HepG2 (cell line): ENCODE data around the gene PEX13. TPM values are rescaled to one million over a fixed set of nuclear protein-coding genes. Genes with fewer than 3 reads are reported as not detected.

Experiments
- ATAC-seq: fragments of 200-7000 bp; cut with Tn5 transposase; 3 replicates; pipeline ENCODE4 v1.9.1; 2020; ENCODE audit warnings: mild to moderate bottlenecking, moderate library complexity
- BruUV-seq: library from RNA; stranded (reverse); fragments of 400-500 nt; replicated peaks from 2 replicates; lab custom pipeline; 2021; lab: Mats Ljungman, UMichigan
- CTCF ChIA-PET: fragments of 300-600 bp; formaldehyde crosslinking; extraction: SDS; loops from one replicate; lab custom pipeline; 2021; ENCODE audit warnings: low total read pairs, inconsistent platforms, low intra/inter-chr PET ratio; lab: Yijun Ruan, JAX
- POLR2A ChIA-PET: fragments of 350-600 bp; sonication (Branson Sonifier 250); formaldehyde crosslinking; loops from one replicate; lab custom pipeline; 2020; ENCODE audit warnings: antibody characterized with exemption, inconsistent platforms; lab: Yijun Ruan, JAX
- DNase-seq: peaks from one replicate; pipeline ENCODE4 v3.0.0-alpha.2; 2015; ENCODE audit warnings: low spot score
- FAIRE-seq: peaks from 3 replicates; lab custom pipeline; 2011; peaks lifted over from hg19 to GRCh38; lab: Jason Lieb, UNC
- H2AFZ ChIP-seq: one replicate; pipeline ENCODE4 v1.6.1; 2011; ENCODE audit warnings: low read length, inconsistent platforms
- H3K27ac ChIP-seq: fragments of 300-600 bp; 3 replicates; pipeline ENCODE4 v1.8.0; 2011; ENCODE audit warnings: mixed run types, mild to moderate bottlenecking, mixed read lengths, low read length, inconsistent platforms; ENCODE audit not compliant: insufficient read depth; ENCODE audit errors: extremely low read length
- H3K27me3 ChIP-seq, 2 experiments: fragments of 200-600 bp in 1 of 2; 2 replicates in 1 of 2; 3 replicates in 1 of 2; pipeline versions ENCODE4 v1.6.0 to v1.8.0; 2011; ENCODE audit warnings: low read length in 2 of 2, mild to moderate bottlenecking in 2 of 2, moderate library complexity in 2 of 2, inconsistent platforms in 1 of 2; ENCODE audit not compliant: insufficient read depth in 2 of 2, control insufficient read depth in 1 of 2
- H3K36me3 ChIP-seq, 2 experiments: fragments of 200-600 bp in 1 of 2; replicated peaks in 1 of 2; 2 replicates in 1 of 2; 3 replicates in 1 of 2; pipeline versions ENCODE4 v1.5.1 to v1.8.0; 2011; ENCODE audit warnings: low read length in 2 of 2, inconsistent platforms in 1 of 2; ENCODE audit not compliant: insufficient read depth in 2 of 2, control insufficient read depth in 1 of 2
- H3K4me1 ChIP-seq: 2 replicates; pipeline ENCODE4 v1.5.1; 2012; ENCODE audit warnings: low read length, inconsistent platforms; ENCODE audit not compliant: insufficient read depth
- H3K4me2 ChIP-seq: 2 replicates; pipeline ENCODE4 v1.6.0; 2011; ENCODE audit warnings: low read depth, low read length, inconsistent platforms
- H3K4me3 ChIP-seq, 3 experiments: fragments of 200-600 bp in 1 of 3; sonication (generic), shearing (Covaris generic) in 1 of 3; replicated peaks in 1 of 3; 2 replicates each; pipeline ENCODE4 v1.5.1; 2011 to 2016; ENCODE audit warnings: low read length in 3 of 3, inconsistent platforms in 2 of 3, low read depth in 2 of 3, mild to moderate bottlenecking in 2 of 3, control low read depth in 1 of 3, mixed read lengths in 1 of 3; ENCODE audit not compliant: insufficient read depth in 1 of 3
- H3K79me2 ChIP-seq: one replicate; pipeline ENCODE4 v1.6.1; 2011; ENCODE audit warnings: low read length, inconsistent platforms; ENCODE audit not compliant: insufficient read depth
- H3K9ac ChIP-seq: 2 replicates; pipeline ENCODE4 v1.6.0; 2011; ENCODE audit warnings: mild to moderate bottlenecking, low read depth, low read length, inconsistent platforms; ENCODE audit not compliant: insufficient read depth
- H3K9me3 ChIP-seq: 2 replicates; pipeline ENCODE4 v1.5.1; 2012; ENCODE audit warnings: mild to moderate bottlenecking, low read length
- H4K20me1 ChIP-seq: 2 replicates; pipeline ENCODE4 v1.6.0; 2011; ENCODE audit warnings: inconsistent platforms, mild to moderate bottlenecking, low read length, moderate library complexity; ENCODE audit not compliant: insufficient read depth
- GMEB1 ChIP-seq: sonication (generic); formaldehyde crosslinking; IDR thresholded peaks from 2 replicates; pipeline ENCODE4 v1.5.1; 2020; ENCODE audit warnings: missing genetic modification reagents, mild to moderate bottlenecking, borderline replicate concordance
- GZF1 ChIP-seq: sonication (generic); formaldehyde crosslinking; IDR thresholded peaks from 2 replicates; pipeline ENCODE4 v1.5.1; 2020; ENCODE audit warnings: mild to moderate bottlenecking, missing genetic modification reagents
- KDM4B ChIP-seq: sonication (generic); formaldehyde crosslinking; IDR thresholded peaks from 2 replicates; pipeline ENCODE4 v1.4.0; 2020; ENCODE audit warnings: missing genetic modification reagents
- MLXIP ChIP-seq: sonication (generic); formaldehyde crosslinking; IDR thresholded peaks from 2 replicates; pipeline ENCODE4 v1.9.0; 2021; ENCODE audit warnings: missing genetic modification reagents, borderline replicate concordance
- NR3C1 ChIP-seq: sonication (generic); formaldehyde crosslinking; IDR thresholded peaks from 2 replicates; pipeline ENCODE4 v1.4.0; 2020; ENCODE audit warnings: missing genetic modification reagents
- PCBP2 ChIP-seq: fragments of 200-400 bp; formaldehyde crosslinking; optimal IDR thresholded peaks from 2 replicates; pipeline ENCODE3; 2018; ENCODE audit warnings: low read length, low read depth; ENCODE audit not compliant: poor library complexity, severe bottlenecking
- TBP ChIP-seq: sonication (generic); formaldehyde crosslinking; IDR thresholded peaks from 2 replicates; pipeline ENCODE4 v1.5.0; 2020; ENCODE audit warnings: missing genetic modification reagents
- ZNF121 ChIP-seq: sonication (generic); formaldehyde crosslinking; IDR thresholded peaks from 2 replicates; pipeline ENCODE4 v1.5.0; 2020; ENCODE audit warnings: mild to moderate bottlenecking, missing genetic modification reagents
- ZNF235 ChIP-seq: sonication (generic); formaldehyde crosslinking; IDR thresholded peaks from 2 replicates; pipeline ENCODE4 v1.8.1; 2023; ENCODE audit warnings: mild to moderate bottlenecking, missing genetic modification reagents, borderline replicate concordance
- ZNF354B ChIP-seq: sonication (generic); formaldehyde crosslinking; IDR thresholded peaks from 2 replicates; pipeline ENCODE4 v1.8.0; 2022; ENCODE audit warnings: mild to moderate bottlenecking, missing genetic modification reagents
- ZNF552 ChIP-seq: sonication (generic); formaldehyde crosslinking; IDR thresholded peaks from 2 replicates; pipeline ENCODE4 v1.9.0; 2022; ENCODE audit warnings: missing genetic modification reagents, mild to moderate bottlenecking, borderline replicate concordance
- ZSCAN9 ChIP-seq: IDR thresholded peaks from 2 replicates; pipeline ENCODE4 v1.6.1; 2016; ENCODE audit warnings: borderline replicate concordance
- WGBS: methylation state at CpG from one replicate; pipeline ENCODE4 v1.1.6; 2017; ENCODE audit warnings: low lambda C conversion rate; 5-methylcytosine and 5-hydroxymethylcytosine counted together
- in situ Hi-C: cut with HindIII; loops from 2 replicates; pipeline ENCODE4 v1.10.0; 2017; ENCODE audit warnings: low pct_unique_long_range_greater_than_20kb; ENCODE audit not compliant: extremely low pct_ligation_motif_present
- intact Hi-C: fragments of 100-400 bp; cut with micrococcal nuclease; formaldehyde crosslinking; loops from one replicate; pipeline ENCODE4 v1.10.0; 2022; ENCODE audit not compliant: unreplicated experiment
- polyA plus RNA-seq, 8 experiments: library from polyadenylated mRNA; depleted of rRNA in 3 of 8; stranded (reverse) in 7 of 8; unstranded in 1 of 8; fragments of >200 nt; fragmentation: Illumina TruSeq in 4 of 8; extraction: Trizol in 4 of 8; gene quantifications; 2 replicates each; pipeline versions ENCODE4 v1.2.1 to v1.2.3, GENCODE V29; 2011 to 2016; ENCODE audit warnings: low read depth in 4 of 8, missing spikeins in 1 of 8, mixed read lengths in 1 of 8; ENCODE audit not compliant: insufficient read depth in 1 of 8
- total RNA-seq, 5 experiments: library from RNA; depleted of rRNA; stranded (reverse); fragments of >200 nt; fragmentation: Illumina TruSeq; extraction: Trizol; gene quantifications; 2 replicates each; pipeline ENCODE4 v1.2.3, GENCODE V29; 2016; ENCODE audit warnings: low read depth in 1 of 5

PEX13 gene
- total and polyA plus RNA-seq, 2 of the 13 experiments (the other 11 are each of a cell fraction or from before 2014, with no cell fraction given) = 47.9 to 75.9 TPM

- ATAC-seq = no peak
These were observed 24.5 kb upstream of the PEX13 start for GRCh38 chr2:60992985-60993392.

More at GRCh38 chr2:60992985-60993392, 24.5 kb upstream of the PEX13 start:
- CTCF ChIA-PET = no interaction called here
- H3K79me2 ChIP-seq = no peaks in the 10 kb centered on the region
- H3K4me3 ChIP-seq = no peak overlapping the region
- BruUV-seq = no TSS peak
- FAIRE-seq (no peak), DNase-seq (no peak)
- H2AFZ ChIP-seq = no peak overlapping the region
- TF ChIP-seq KDM4B (CRISPR knock-in tag) (no peak), TBP (CRISPR knock-in tag) (no peak), ZNF354B (no peak), NR3C1 (CRISPR knock-in tag) (no peak), GMEB1 (CRISPR knock-in tag) (no peak), ZNF235 (no peak), ZNF121 (CRISPR knock-in tag) (no peak), ZNF552 (CRISPR knock-in tag) (no peak), ZSCAN9 (CRISPR knock-in tag) (no peak), MLXIP (no peak), PCBP2 (no peak), GZF1 (no peak)
- TF ChIP-seq, all 625 proteins: peak for 0
- H3K36me3 ChIP-seq = peaks cover 18 to 79% of the 10 kb centered on the region in 2 experiments
- H3K4me2 ChIP-seq = no peak overlapping the region
- intact Hi-C loops = no loop called here
- H3K9me3 ChIP-seq = peaks cover 23% of the 10 kb centered on the region
- POLR2A ChIA-PET = no interaction called here
- H3K4me1 ChIP-seq = no peaks in the 10 kb centered on the region
- H4K20me1 ChIP-seq = no peaks in the 10 kb centered on the region
- H3K27ac ChIP-seq = no peak overlapping the region
- WGBS = 100% methylated on average over 7 of the region's 7 CpGs
- H3K9ac ChIP-seq = no peak overlapping the region
- no peaks in the 10 kb centered on the region for H3K27me3 ChIP-seq
- in situ Hi-C loops = no loop called here
